Thymus (tissue), 11 donors: ENCODE data around the gene FER1L5. TPM values are rescaled to one million over a fixed set of nuclear protein-coding genes. Genes with fewer than 3 reads are reported as not detected.
"Not testable (repeated sequence)": the region's sequence is repeated elsewhere in the genome, so short reads cannot be mapped to it uniquely, and the experiment has no call there.

Experiments
- DNase-seq, 9 donors: peaks; one replicate each; pipeline ENCODE4 v3.0.0-alpha.2; 2013; ENCODE audit warnings: low spot score in 9 of 9, low read depth in 6 of 9, missing footprints in 1 of 9
- H3K27ac ChIP-seq, 2 donors: one replicate each; pipeline ENCODE4 v1.5.1; 2013; ENCODE audit warnings: control low read depth in 1 of 2, low read depth in 1 of 2, low read length in 1 of 2, mild to moderate bottlenecking in 1 of 2, moderate library complexity in 1 of 2
- H3K27me3 ChIP-seq, 2 donors: one replicate each; pipeline ENCODE4 v1.5.1; 2013; ENCODE audit warnings: low read length in 1 of 2; ENCODE audit not compliant: control insufficient read depth in 2 of 2, insufficient read depth in 1 of 2
- H3K36me3 ChIP-seq, 2 donors: one replicate each; pipeline ENCODE4 v1.5.1; 2013; ENCODE audit warnings: low read length in 1 of 2, mild to moderate bottlenecking in 1 of 2, moderate library complexity in 1 of 2; ENCODE audit not compliant: control insufficient read depth in 2 of 2, insufficient read depth in 2 of 2
- H3K4me1 ChIP-seq, 2 donors: one replicate each; pipeline ENCODE4 v1.5.1; 2013; ENCODE audit warnings: low read length in 2 of 2; ENCODE audit not compliant: control insufficient read depth in 2 of 2, insufficient read depth in 2 of 2
- H3K4me3 ChIP-seq, 2 donors: one replicate each; pipeline ENCODE4 v1.5.1; 2013; ENCODE audit warnings: low read length in 2 of 2, control low read depth in 1 of 2, mild to moderate bottlenecking in 1 of 2
- H3K9me3 ChIP-seq, 2 donors: one replicate each; pipeline ENCODE4 v1.5.1; 2013; ENCODE audit warnings: low read length in 1 of 2, mild to moderate bottlenecking in 1 of 2; ENCODE audit not compliant: control insufficient read depth in 2 of 2, insufficient read depth in 1 of 2
- WGBS: extraction: QIAGEN DNeasy Blood & Tissue Kit; methylation state at CpG from one replicate; pipeline ENCODE4 v1.1.7; 2013; 5-methylcytosine and 5-hydroxymethylcytosine counted together
- polyA plus RNA-seq: library from polyadenylated mRNA; stranded (reverse); fragments of 200-250 nt; gene quantifications from one replicate; pipeline ENCODE4 v1.2.3, GENCODE V29; 2013
- total RNA-seq: library from RNA; stranded (reverse); fragments of 120-200 nt; gene quantifications from one replicate; pipeline ENCODE4 v1.2.4, GENCODE V29; 2013
- donor health status: healthy.

The FER1L5 gene
- total and polyA plus RNA-seq, 2 donors, result 0.05 to 0.09 TPM

GRCh38 chr2:96649342-96649741 lies 6.8 kb downstream of the FER1L5 start:
- peaks cover 3 to 5% of the 10 kb centered on the region in 2 donors for H3K4me1 ChIP-seq
- 98% methylated on average over 1 of the region's 1 CpG for WGBS
- no peak for DNase-seq
- H3K9me3 ChIP-seq, result peaks cover 0 to 6% of the 10 kb centered on the region in 2 donors
- no peak overlapping the region for H3K27ac ChIP-seq
- no peak overlapping the region for H3K4me3 ChIP-seq
- no peaks in the 10 kb centered on the region for H3K36me3 ChIP-seq
- no peaks in the 10 kb centered on the region for H3K27me3 ChIP-seq

DNA sequence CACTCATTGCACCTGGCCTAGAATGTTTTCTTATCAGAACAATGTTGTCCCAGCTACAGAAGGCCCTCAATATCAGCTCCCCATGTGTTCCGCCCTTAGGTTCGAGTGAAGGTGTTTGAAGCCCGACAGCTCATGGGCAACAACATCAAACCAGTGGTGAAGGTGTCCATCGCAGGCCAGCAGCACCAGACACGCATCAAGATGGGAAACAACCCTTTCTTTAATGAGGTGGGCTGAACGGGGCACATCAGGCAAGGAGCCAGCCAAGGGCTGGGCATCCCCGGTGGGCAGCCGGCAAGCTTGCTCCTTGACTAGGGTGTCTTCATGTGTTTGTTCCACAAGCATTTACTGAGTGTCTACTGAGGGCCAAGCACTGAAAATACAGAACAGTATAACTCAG lies 9.2 kb downstream of the FER1L5 start:
- WGBS, result 98% methylated on average over 8 of the region's 8 CpGs
- Histone ChIP-seq H3K4me3 (no peak overlapping the region), H3K36me3 (no peaks in the 10 kb centered on the region), H3K27me3 (no peaks in the 10 kb centered on the region), H3K27ac (no peak overlapping the region), H3K4me1 (no peaks in the 10 kb centered on the region), H3K9me3 (no peaks in the 10 kb centered on the region)
- no peak for DNase-seq

- not testable (repeated sequence) for H3K4me3 ChIP-seq, H3K9me3 ChIP-seq, DNase-seq, H3K27me3 ChIP-seq, H3K4me1 ChIP-seq, H3K36me3 ChIP-seq, H3K27ac ChIP-seq
- WGBS, result 96% methylated on average over 7 of the region's 7 CpGs
Measured at GRCh38 chr2:96654791-96655190, 12.2 kb downstream of the FER1L5 start.

DNA sequence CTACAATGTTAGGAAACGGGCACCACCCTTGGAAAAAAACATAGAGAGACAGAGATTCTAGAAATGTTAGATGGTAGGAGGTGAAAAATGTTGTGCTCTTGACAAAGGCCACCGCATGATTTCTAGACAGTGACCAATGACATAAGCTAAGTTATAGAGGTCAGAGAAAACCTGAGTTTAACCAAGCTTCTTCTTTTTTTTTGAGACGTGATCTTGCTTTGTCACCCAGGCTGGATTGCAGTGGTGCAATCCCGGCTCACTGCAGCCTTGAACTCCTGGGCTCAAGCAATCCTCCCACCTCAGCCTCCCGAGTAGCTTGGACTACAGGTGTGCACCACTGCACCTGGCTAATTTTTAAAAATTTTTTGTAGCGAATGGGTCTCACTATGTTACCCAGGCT lies 13.0 kb downstream of the FER1L5 start:
- H3K9me3 ChIP-seq, result no peaks in the 10 kb centered on the region
- no peaks in the 10 kb centered on the region for H3K36me3 ChIP-seq
- no peak overlapping the region for H3K4me3 ChIP-seq
- H3K27me3 ChIP-seq, result no peaks in the 10 kb centered on the region
- no peaks in the 10 kb centered on the region for H3K4me1 ChIP-seq
- H3K27ac ChIP-seq, result no peak overlapping the region
- 94% methylated on average over 6 of the region's 6 CpGs for WGBS
- DNase-seq, result no peak

- DNase-seq, result no peak
- H3K4me1 ChIP-seq, result no peaks in the 10 kb centered on the region
- no peaks in the 10 kb centered on the region for H3K9me3 ChIP-seq
- no peaks in the 10 kb centered on the region for H3K36me3 ChIP-seq
- no peaks in the 10 kb centered on the region for H3K27me3 ChIP-seq
- H3K27ac ChIP-seq, result no peak overlapping the region
- no peak overlapping the region for H3K4me3 ChIP-seq
Measured at GRCh38 chr2:96656540-96656939, 14.0 kb downstream of the FER1L5 start.

DNA sequence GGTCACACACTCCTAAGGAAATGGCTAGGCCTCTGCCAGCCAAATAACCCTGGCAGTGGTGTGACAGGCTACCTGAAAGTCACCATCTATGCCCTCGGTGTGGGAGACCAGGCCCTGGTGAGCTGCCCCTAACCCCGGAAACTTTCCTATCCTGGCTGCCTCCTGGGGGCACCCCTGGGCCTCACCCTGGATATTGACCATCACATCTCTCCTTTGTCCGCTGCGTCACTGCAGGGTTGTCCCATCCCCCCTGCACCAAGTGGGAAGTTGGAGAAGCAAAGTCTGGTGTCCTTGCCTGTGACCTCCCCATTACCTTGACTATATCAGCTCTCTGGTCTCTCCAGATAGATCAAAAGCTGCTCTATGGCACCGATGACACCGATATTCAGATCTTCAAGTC lies 18.8 kb downstream of the FER1L5 start:
- no peaks in the 10 kb centered on the region for H3K4me1 ChIP-seq
- H3K36me3 ChIP-seq, result no peaks in the 10 kb centered on the region
- 97% methylated on average over 6 of the region's 6 CpGs for WGBS
- no peaks in the 10 kb centered on the region for H3K27me3 ChIP-seq
- no peak overlapping the region for H3K4me3 ChIP-seq
- no peak overlapping the region for H3K27ac ChIP-seq
- no peak for DNase-seq
- H3K9me3 ChIP-seq, result no peaks in the 10 kb centered on the region

DNA sequence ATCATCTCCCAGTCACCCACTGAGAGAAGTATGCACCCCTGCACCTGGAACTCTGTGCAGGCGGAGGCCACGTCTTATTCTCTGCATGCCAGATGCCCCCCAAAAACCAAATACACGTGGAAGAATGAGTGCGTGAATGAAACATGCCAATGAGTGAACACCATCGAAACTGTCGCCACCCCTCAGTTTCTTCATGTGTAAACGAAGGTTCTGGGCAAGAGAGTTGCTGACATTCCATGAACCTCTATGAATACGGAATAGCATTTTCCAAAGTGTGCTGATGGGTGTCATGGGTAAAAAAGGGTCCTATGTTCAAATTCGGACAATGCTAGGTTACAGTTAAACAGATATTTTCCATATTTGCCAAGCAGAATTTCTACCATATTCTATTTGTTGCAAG lies 19.8 kb downstream of the FER1L5 start:
- no peak overlapping the region for H3K27ac ChIP-seq
- no peak overlapping the region for H3K4me3 ChIP-seq
- 99% methylated on average over 9 of the region's 9 CpGs for WGBS
- no peak for DNase-seq
- H3K9me3 ChIP-seq, result no peaks in the 10 kb centered on the region
- no peaks in the 10 kb centered on the region for H3K27me3 ChIP-seq
- H3K4me1 ChIP-seq, result no peaks in the 10 kb centered on the region
- H3K36me3 ChIP-seq, result no peaks in the 10 kb centered on the region

- H3K27ac ChIP-seq, result no peak overlapping the region
- H3K9me3 ChIP-seq, result no peaks in the 10 kb centered on the region
- no peaks in the 10 kb centered on the region for H3K4me1 ChIP-seq
- no peak for DNase-seq
- H3K4me3 ChIP-seq, result no peak overlapping the region
- 97% methylated on average over 5 of the region's 5 CpGs for WGBS
- H3K27me3 ChIP-seq, result no peaks in the 10 kb centered on the region
- H3K36me3 ChIP-seq, result no peaks in the 10 kb centered on the region
Measured at GRCh38 chr2:96663177-96663576, 20.6 kb downstream of the FER1L5 start.

GRCh38 chr2:96663829-96664228 lies 21.3 kb downstream of the FER1L5 start:
- H3K4me1 ChIP-seq, result no peaks in the 10 kb centered on the region
- no peaks in the 10 kb centered on the region for H3K27me3 ChIP-seq
- no peaks in the 10 kb centered on the region for H3K36me3 ChIP-seq
- H3K27ac ChIP-seq, result no peak overlapping the region
- H3K4me3 ChIP-seq, result no peak overlapping the region
- 98% methylated on average over 7 of the region's 7 CpGs for WGBS
- no peak for DNase-seq
- H3K9me3 ChIP-seq, result no peaks in the 10 kb centered on the region

GRCh38 chr2:96664366-96664925 lies 21.9 kb downstream of the FER1L5 start:
- 98% methylated on average over 3 of the region's 3 CpGs for WGBS

More at GRCh38 chr2:96664366-96664925, 21.9 kb downstream of the FER1L5 start:
- H3K9me3 ChIP-seq, result no peaks in the 10 kb centered on the region
- no peaks in the 10 kb centered on the region for H3K36me3 ChIP-seq
- H3K4me1 ChIP-seq, result no peaks in the 10 kb centered on the region
- H3K27ac ChIP-seq, result no peak overlapping the region
- no peak overlapping the region for H3K4me3 ChIP-seq
- H3K27me3 ChIP-seq, result no peaks in the 10 kb centered on the region
- DNase-seq, result no peak
